Measurements from ENCODE around the gene ITGA8.

ITGA8 gene

GRCh38 chr10:15737656-15738055 is 17.9 kb upstream of the ITGA8 start:
- no peak overlapping the region for H3K27ac ChIP-seq (ENCODE audit: low read depth, low read length)
- H3K36me3 ChIP-seq (ENCODE audit: insufficient read depth, low read length) = no peaks in the 10 kb centered on the region

GRCh38 chr10:15735763-15736162 is 16.0 kb upstream of the ITGA8 start:
- Histone ChIP-seq H3K27ac (ENCODE audit: low read depth, low read length) (no peak overlapping the region), H2AFZ (ENCODE audit: low read length, unreplicated experiment) (no peak overlapping the region), H3K79me2 (ENCODE audit: control insufficient read depth, insufficient read depth, low read length, unreplicated experiment) (no peaks in the 10 kb centered on the region), H3K36me3 (ENCODE audit: insufficient read depth, low read length) (no peaks in the 10 kb centered on the region), H3K4me3 (ENCODE audit: low read depth, low read length) (no peak overlapping the region), H3K4me1 (ENCODE audit: control insufficient read depth, insufficient read depth, low read length, unreplicated experiment) (peaks cover 3% of the 10 kb centered on the region), H3K27me3 (ENCODE audit: insufficient read depth, low read length) (no peaks in the 10 kb centered on the region)

More at GRCh38 chr10:15737656-15738055, 17.9 kb upstream of the ITGA8 start:
- Histone ChIP-seq H3K4me3 (ENCODE audit: low read depth, low read length) (no peak overlapping the region), H3K79me2 (ENCODE audit: control insufficient read depth, insufficient read depth, low read length, unreplicated experiment) (no peaks in the 10 kb centered on the region), H2AFZ (ENCODE audit: low read length, unreplicated experiment) (no peak overlapping the region), H3K27me3 (ENCODE audit: insufficient read depth, low read length) (no peaks in the 10 kb centered on the region), H3K4me1 (ENCODE audit: control insufficient read depth, insufficient read depth, low read length, unreplicated experiment) (peaks cover 3% of the 10 kb centered on the region)

GRCh38 chr10:15730341-15730740 is 10.6 kb upstream of the ITGA8 start:
- Histone ChIP-seq H3K27me3 (ENCODE audit: insufficient read depth, low read length) (no peaks in the 10 kb centered on the region), H3K36me3 (ENCODE audit: insufficient read depth, low read length) (no peaks in the 10 kb centered on the region), H3K27ac (ENCODE audit: low read depth, low read length) (no peak overlapping the region), H3K4me3 (ENCODE audit: low read depth, low read length) (no peak overlapping the region), H3K79me2 (ENCODE audit: control insufficient read depth, insufficient read depth, low read length, unreplicated experiment) (no peaks in the 10 kb centered on the region), H3K4me1 (ENCODE audit: control insufficient read depth, insufficient read depth, low read length, unreplicated experiment) (peaks cover 3% of the 10 kb centered on the region), H2AFZ (ENCODE audit: low read length, unreplicated experiment) (no peak overlapping the region)

GRCh38 chr10:15729890-15730289 is 10.2 kb upstream of the ITGA8 start:
- no peak overlapping the region for H2AFZ ChIP-seq (ENCODE audit: low read length, unreplicated experiment)
- no peaks in the 10 kb centered on the region for H3K79me2 ChIP-seq (ENCODE audit: control insufficient read depth, insufficient read depth, low read length, unreplicated experiment)
- H3K36me3 ChIP-seq (ENCODE audit: insufficient read depth, low read length) = no peaks in the 10 kb centered on the region
- no peak overlapping the region for H3K4me3 ChIP-seq (ENCODE audit: low read depth, low read length)
- H3K27me3 ChIP-seq (ENCODE audit: insufficient read depth, low read length) = no peaks in the 10 kb centered on the region
- no peak overlapping the region for H3K27ac ChIP-seq (ENCODE audit: low read depth, low read length)
- H3K4me1 ChIP-seq (ENCODE audit: control insufficient read depth, insufficient read depth, low read length, unreplicated experiment) = peaks cover 7% of the 10 kb centered on the region

- H3K4me1 ChIP-seq (ENCODE audit: control insufficient read depth, insufficient read depth, low read length, unreplicated experiment) = peaks cover 7% of the 10 kb centered on the region
- no peaks in the 10 kb centered on the region for H3K79me2 ChIP-seq (ENCODE audit: control insufficient read depth, insufficient read depth, low read length, unreplicated experiment)
Observed at GRCh38 chr10:15726042-15726441, 6.3 kb upstream of the ITGA8 start.

GRCh38 chr10:15725603-15726002 is 5.9 kb upstream of the ITGA8 start:
- Histone ChIP-seq H3K27ac (ENCODE audit: low read depth, low read length) (no peak overlapping the region), H2AFZ (ENCODE audit: low read length, unreplicated experiment) (no peak overlapping the region), H3K27me3 (ENCODE audit: insufficient read depth, low read length) (peaks cover 10% of the 10 kb centered on the region), H3K36me3 (ENCODE audit: insufficient read depth, low read length) (no peaks in the 10 kb centered on the region), H3K4me1 (ENCODE audit: control insufficient read depth, insufficient read depth, low read length, unreplicated experiment) (peaks cover 7% of the 10 kb centered on the region), H3K4me3 (ENCODE audit: low read depth, low read length) (no peak overlapping the region), H3K79me2 (ENCODE audit: control insufficient read depth, insufficient read depth, low read length, unreplicated experiment) (no peaks in the 10 kb centered on the region)

More at GRCh38 chr10:15726042-15726441, 6.3 kb upstream of the ITGA8 start:
- Histone ChIP-seq H3K27ac (ENCODE audit: low read depth, low read length) (no peak overlapping the region), H3K27me3 (ENCODE audit: insufficient read depth, low read length) (peaks cover 7% of the 10 kb centered on the region), H3K36me3 (ENCODE audit: insufficient read depth, low read length) (no peaks in the 10 kb centered on the region), H2AFZ (ENCODE audit: low read length, unreplicated experiment) (no peak overlapping the region), H3K4me3 (ENCODE audit: low read depth, low read length) (no peak overlapping the region)

GRCh38 chr10:15724683-15725082 is 5.0 kb upstream of the ITGA8 start:
- Histone ChIP-seq H3K4me1 (ENCODE audit: control insufficient read depth, insufficient read depth, low read length, unreplicated experiment) (peaks cover 7% of the 10 kb centered on the region), H2AFZ (ENCODE audit: low read length, unreplicated experiment) (no peak overlapping the region), H3K79me2 (ENCODE audit: control insufficient read depth, insufficient read depth, low read length, unreplicated experiment) (no peaks in the 10 kb centered on the region), H3K27me3 (ENCODE audit: insufficient read depth, low read length) (peaks cover 18% of the 10 kb centered on the region), H3K36me3 (ENCODE audit: insufficient read depth, low read length) (no peaks in the 10 kb centered on the region), H3K27ac (ENCODE audit: low read depth, low read length) (no peak overlapping the region), H3K4me3 (ENCODE audit: low read depth, low read length) (no peak overlapping the region)

- no peak overlapping the region for H3K4me3 ChIP-seq (ENCODE audit: low read depth, low read length)
- no peak overlapping the region for H2AFZ ChIP-seq (ENCODE audit: low read length, unreplicated experiment)
- H3K36me3 ChIP-seq (ENCODE audit: insufficient read depth, low read length) = no peaks in the 10 kb centered on the region
- peaks cover 27% of the 10 kb centered on the region for H3K27me3 ChIP-seq (ENCODE audit: insufficient read depth, low read length)
- H3K27ac ChIP-seq (ENCODE audit: low read depth, low read length) = no peak overlapping the region
- no peaks in the 10 kb centered on the region for H3K79me2 ChIP-seq (ENCODE audit: control insufficient read depth, insufficient read depth, low read length, unreplicated experiment)
- H3K4me1 ChIP-seq (ENCODE audit: control insufficient read depth, insufficient read depth, low read length, unreplicated experiment) = peaks cover 11% of the 10 kb centered on the region
Observed at GRCh38 chr10:15723803-15724202, 4.1 kb upstream of the ITGA8 start.

- Histone ChIP-seq H3K4me3 (ENCODE audit: low read depth, low read length) (no peak overlapping the region), H3K27me3 (ENCODE audit: insufficient read depth, low read length) (peaks cover 37% of the 10 kb centered on the region), H3K36me3 (ENCODE audit: insufficient read depth, low read length) (no peaks in the 10 kb centered on the region), H2AFZ (ENCODE audit: low read length, unreplicated experiment) (no peak overlapping the region), H3K27ac (ENCODE audit: low read depth, low read length) (no peak overlapping the region), H3K4me1 (ENCODE audit: control insufficient read depth, insufficient read depth, low read length, unreplicated experiment) (peaks cover 11% of the 10 kb centered on the region), H3K79me2 (ENCODE audit: control insufficient read depth, insufficient read depth, low read length, unreplicated experiment) (no peaks in the 10 kb centered on the region)
Observed at GRCh38 chr10:15720635-15721287, 1.0 kb upstream of the ITGA8 start.

GRCh38 chr10:15719049-15719898 is 448 bp downstream of the ITGA8 start:
- H3K27ac ChIP-seq (ENCODE audit: low read depth, low read length) = no peak overlapping the region
- H3K4me3 ChIP-seq (ENCODE audit: low read depth, low read length) = peak overlapping the region; percentile 67

GRCh38 chr10:15718694-15719048 is 1.1 kb downstream of the ITGA8 start:
- Histone ChIP-seq H3K79me2 (ENCODE audit: control insufficient read depth, insufficient read depth, low read length, unreplicated experiment) (no peaks in the 10 kb centered on the region), H3K36me3 (ENCODE audit: insufficient read depth, low read length) (no peaks in the 10 kb centered on the region), H3K27ac (ENCODE audit: low read depth, low read length) (no peak overlapping the region), H3K27me3 (ENCODE audit: insufficient read depth, low read length) (peaks cover 37% of the 10 kb centered on the region), H2AFZ (ENCODE audit: low read length, unreplicated experiment) (no peak overlapping the region), H3K4me1 (ENCODE audit: control insufficient read depth, insufficient read depth, low read length, unreplicated experiment) (peaks cover 4% of the 10 kb centered on the region), H3K4me3 (ENCODE audit: low read depth, low read length) (peak overlapping the region; percentile 67; the same call in 1 of the 2 replicates)

More at GRCh38 chr10:15719049-15719898, 448 bp downstream of the ITGA8 start:
- Histone ChIP-seq H3K36me3 (ENCODE audit: insufficient read depth, low read length) (no peaks in the 10 kb centered on the region), H3K4me1 (ENCODE audit: control insufficient read depth, insufficient read depth, low read length, unreplicated experiment) (peaks cover 4% of the 10 kb centered on the region), H3K27me3 (ENCODE audit: insufficient read depth, low read length) (peaks cover 37% of the 10 kb centered on the region), H3K79me2 (ENCODE audit: control insufficient read depth, insufficient read depth, low read length, unreplicated experiment) (no peaks in the 10 kb centered on the region), H2AFZ (ENCODE audit: low read length, unreplicated experiment) (peak overlapping the region; percentile 48)

Measured in ACC112 (cell line).